Fibroblast of pulmonary artery (primary cell): ENCODE data around the gene PRMT7.

ENCODE experiments used
- DNase-seq: peaks from one replicate; pipeline ENCODE4 v3.0.0-alpha.2; 2010; ENCODE audit warnings: low read depth
- H3K4me3 ChIP-seq: replicated peaks from 2 replicates; pipeline ENCODE4 v1.5.1; 2011; ENCODE audit warnings: low read depth, mild to moderate bottlenecking, control low read depth, low read length, moderate library complexity
- CTCF ChIP-seq: IDR thresholded peaks from 2 replicates; pipeline ENCODE4 v1.5.1; 2011; ENCODE audit warnings: mild to moderate bottlenecking, control low read depth, low read length, inconsistent platforms; ENCODE audit errors: missing control alignments

The PRMT7 gene

GRCh38 chr16:68289621-68290329 is 21.0 kb upstream of the PRMT7 start:
- DNase-seq, result peak; percentile 60
- TF ChIP-seq CTCF, result no peak
- no peak overlapping the region for H3K4me3 ChIP-seq

- no peak overlapping the region for H3K4me3 ChIP-seq
These were observed 20.4 kb upstream of the PRMT7 start for GRCh38 chr16:68290450-68290849.

GRCh38 chr16:68291227-68291626 is 19.6 kb upstream of the PRMT7 start:
- TF ChIP-seq CTCF, result no peak
- H3K4me3 ChIP-seq, result no peak overlapping the region
- no peak for DNase-seq

More at GRCh38 chr16:68290450-68290849, 20.4 kb upstream of the PRMT7 start:
- TF ChIP-seq CTCF, result no peak
- no peak for DNase-seq

- no peak overlapping the region for H3K4me3 ChIP-seq
- no peak for DNase-seq
- no peak for TF ChIP-seq CTCF
These were observed 18.4 kb upstream of the PRMT7 start for GRCh38 chr16:68292425-68292824.

GRCh38 chr16:68296291-68296690 is 14.5 kb upstream of the PRMT7 start:
- TF ChIP-seq CTCF, result no peak
- no peak overlapping the region for H3K4me3 ChIP-seq
- DNase-seq, result no peak

GRCh38 chr16:68296693-68297092 is 14.1 kb upstream of the PRMT7 start:
- no peak for DNase-seq

More at GRCh38 chr16:68296693-68297092, 14.1 kb upstream of the PRMT7 start:
- no peak for TF ChIP-seq CTCF
- H3K4me3 ChIP-seq, result no peak overlapping the region
